Measurements from ENCODE around the gene IMPG2. TPM values are rescaled to one million over a fixed set of nuclear protein-coding genes. Genes with fewer than 3 reads are reported as not detected.

The IMPG2 gene
- total RNA-seq, 5 donors from 2014 or later (not counting 1 experiment from before 2014, with no cell fraction given), result 0.56 to 0.88 (median 0.76) TPM

- Mint-ChIP-seq H3K9me3 (peaks cover 0 to 12% (median 0%) of the 10 kb centered on the region in 3 donors), H3K27me3 (peaks cover 2 to 8% of the 10 kb centered on the region in 2 donors), H3K4me3 (no peak overlapping the region), H3K36me3 (no peaks in the 10 kb centered on the region), H3K27ac (no peak overlapping the region), H3K4me1 (no peaks in the 10 kb centered on the region)
- Histone ChIP-seq H3K36me3 (ENCODE audit: control insufficient read depth in 2 of 2, extremely low read depth in 1 of 2, insufficient read depth in 1 of 2, low read length in 1 of 2) (no peaks in the 10 kb centered on the region), H3K27ac (ENCODE audit: low read length) (no peak overlapping the region), H3K4me3 (ENCODE audit: control insufficient read depth in 1 of 2, extremely low read depth in 1 of 2, low read length in 1 of 2) (no peak overlapping the region), H3K27me3 (replicated peaks in 1 of 2; ENCODE audit: control insufficient read depth in 2 of 2, extremely low read depth in 1 of 2, insufficient read depth in 2 of 2, low read length in 1 of 2) (no peaks in the 10 kb centered on the region), H3K9me3 (no peaks in the 10 kb centered on the region), H3K4me1 (ENCODE audit: control insufficient read depth in 1 of 2, extremely low read depth in 1 of 2, insufficient read depth in 2 of 2, low read length in 2 of 2) (no peaks in the 10 kb centered on the region)
- DNase-seq (no peak), ATAC-seq (replicated peaks in 1 of 4) (no peak)
- ChIA-PET POLR2A (no interaction called here), CTCF (no interaction called here)
These were observed 142.8 kb downstream of the IMPG2 start for GRCh38 chr3:101177577-101177976.

Other genes with a start within 250 kb of the IMPG2 start
- 10 to 100 TPM; 45.8 to 55.9 (median 48.6) TPM for gene SENP7, start 192.6 kb upstream of the IMPG2 start, total RNA-seq
- 10 to 100 TPM; 21.4 to 33.3 (median 22.2) TPM for gene TRMT10C, start 241.3 kb upstream of the IMPG2 start, total RNA-seq